Naive thymus-derived CD4-positive, alpha-beta T cell (primary cell): ENCODE measurements around the gene TAGLN2. TPM values are rescaled to one million over a fixed set of nuclear protein-coding genes. Genes with fewer than 3 reads are reported as not detected.

ENCODE experiments used
- ATAC-seq: fragments of 150-1000 bp; cut with Tn5 transposase; 2 replicates; pipeline ENCODE4 v1.10.0; 2021; ENCODE audit warnings: mild to moderate bottlenecking, moderate library complexity
- CTCF ChIA-PET: fragments of 350-600 bp; sonication (Branson Sonifier 250); formaldehyde crosslinking; loops from one replicate; lab custom pipeline; 2021; ENCODE audit warnings: antibody characterized with exemption; lab: Charles Lee
- POLR2A ChIA-PET: fragments of 350-600 bp; sonication (Branson Sonifier 250); formaldehyde crosslinking; loops from one replicate; lab custom pipeline; 2021; ENCODE audit warnings: antibody characterized with exemption, inconsistent platforms; lab: Charles Lee
- DNase-seq, 9 donors: peaks; one replicate each; pipeline versions ENCODE4 v3.0.0 to v3.0.0-alpha.2; 2020 to 2022; ENCODE audit warnings: mixed read lengths in 1 of 9
- H3K27ac ChIP-seq: one replicate; pipeline ENCODE4 v1.7.0; 2013; ENCODE audit warnings: mild to moderate bottlenecking, low read depth, low read length, moderate library complexity
- H3K27me3 ChIP-seq, 2 donors: one replicate each; pipeline ENCODE4 v1.7.0; 2013; ENCODE audit warnings: low read length in 2 of 2, mild to moderate bottlenecking in 2 of 2, moderate library complexity in 2 of 2; ENCODE audit not compliant: control insufficient read depth in 2 of 2, insufficient read depth in 2 of 2
- H3K36me3 ChIP-seq, 3 experiments: 1 replicate in 2 of 3; 2 replicates in 1 of 3; pipeline ENCODE4 v1.7.0; 2013; ENCODE audit warnings: low read length in 3 of 3, mild to moderate bottlenecking in 3 of 3, moderate library complexity in 1 of 3; ENCODE audit not compliant: insufficient read depth in 3 of 3, control insufficient read depth in 2 of 3
- H3K4me1 ChIP-seq, 2 donors: one replicate each; pipeline ENCODE4 v1.7.0; 2013; ENCODE audit warnings: low read length in 2 of 2, mild to moderate bottlenecking in 2 of 2, moderate library complexity in 1 of 2; ENCODE audit not compliant: control insufficient read depth in 2 of 2, insufficient read depth in 2 of 2
- H3K4me3 ChIP-seq: 2 replicates; pipeline ENCODE4 v1.7.0; 2013; ENCODE audit warnings: mild to moderate bottlenecking, low read length
- H3K9me3 ChIP-seq, 3 experiments: 1 replicate in 2 of 3; 2 replicates in 1 of 3; pipeline ENCODE4 v1.7.0; 2013; ENCODE audit warnings: low read length in 3 of 3; ENCODE audit not compliant: control insufficient read depth in 2 of 3
- H3K27ac Mint-ChIP-seq, 9 donors: one replicate each; pipeline ENCODE4 v1.8.0; 2020 to 2022; ENCODE audit warnings: mixed read lengths in 9 of 9, mild to moderate bottlenecking in 8 of 9, moderate library complexity in 5 of 9, inconsistent platforms in 2 of 9
- H3K27me3 Mint-ChIP-seq, 5 donors: one replicate each; pipeline ENCODE4 v1.8.0; 2021 to 2022; ENCODE audit warnings: mixed read lengths in 5 of 5, mild to moderate bottlenecking in 1 of 5
- H3K36me3 Mint-ChIP-seq, 5 donors: one replicate each; pipeline ENCODE4 v1.8.0; 2020 to 2022; ENCODE audit warnings: mixed read lengths in 5 of 5, mild to moderate bottlenecking in 3 of 5, inconsistent platforms in 1 of 5
- H3K4me1 Mint-ChIP-seq, 7 donors: one replicate each; pipeline ENCODE4 v1.8.0; 2020 to 2022; ENCODE audit warnings: mixed read lengths in 7 of 7, mild to moderate bottlenecking in 3 of 7, inconsistent platforms in 1 of 7
- H3K4me3 Mint-ChIP-seq, 10 donors: one replicate each; pipeline ENCODE4 v1.8.0; 2020 to 2022; ENCODE audit warnings: mild to moderate bottlenecking in 10 of 10, mixed read lengths in 10 of 10, moderate library complexity in 6 of 10, inconsistent platforms in 2 of 10
- H3K9me3 Mint-ChIP-seq, 11 donors: one replicate each; pipeline ENCODE4 v1.8.0; 2020 to 2022; ENCODE audit warnings: mixed read lengths in 11 of 11, mild to moderate bottlenecking in 4 of 11, inconsistent platforms in 1 of 11, moderate library complexity in 1 of 11
- intact Hi-C, 2 donors: fragments of 100-400 bp; cut with micrococcal nuclease; formaldehyde crosslinking; loops; one replicate each; pipeline ENCODE4 v1.15.1; 2023
- polyA plus RNA-seq, 2 donors: library from polyadenylated mRNA; unstranded; fragments of 300-500 nt; fragmentation: Illumina TruSeq; gene quantifications; one replicate each; pipeline ENCODE4 v1.2.3, GENCODE V29; 2021
- total RNA-seq, 6 experiments: library from RNA in 5 of 6; stranded (reverse) in 5 of 6; gene quantifications; 1 replicate in 5 of 6; 2 replicates in 1 of 6; pipeline ENCODE4 v1.2.3 and lab custom pipeline; 2021 to 2026

The TAGLN2 gene
- total and polyA plus RNA-seq, 7 experiments from 2014 or later: 116 to 662 (median 405) TPM

GRCh38 chr1:159873530-159874143 lies 51.7 kb downstream of the TAGLN2 start:
- peaks cover 0 to 3% of the 10 kb centered on the region in 2 donors for H3K4me1 ChIP-seq
- H3K4me3 ChIP-seq: no peak overlapping the region
- POLR2A ChIA-PET: interaction anchor here (1.3 kb wide), 1 partner anchor 71 kb away, joined by 3 read pairs; the partner anchor contains the start of gene FCRL6
- H3K9me3 ChIP-seq: no peaks in the 10 kb centered on the region
- Mint-ChIP-seq H3K27me3 (peaks cover 0 to 17% (median 6%) of the 10 kb centered on the region in 5 donors), H3K36me3 (peaks cover 0 to 14% (median 0%) of the 10 kb centered on the region in 5 donors), H3K9me3 (no peaks in the 10 kb centered on the region), H3K4me3 (no peak overlapping the region), H3K27ac (no peak overlapping the region), H3K4me1 (peaks cover 0 to 5% (median 0%) of the 10 kb centered on the region in 7 donors)
- CTCF ChIA-PET: interaction anchor here (1.1 kb wide), 1 partner anchor 75 kb away, joined by 5 read pairs; no protein-coding TSS in a partner anchor
- ATAC-seq (no peak), DNase-seq (no peak)
- intact Hi-C loops: no loop called here
- H3K27me3 ChIP-seq: no peaks in the 10 kb centered on the region
- H3K27ac ChIP-seq: no peak overlapping the region
- H3K36me3 ChIP-seq: no peaks in the 10 kb centered on the region

- Histone ChIP-seq H3K4me3 (no peak overlapping the region), H3K27ac (no peak overlapping the region), H3K36me3 (no peaks in the 10 kb centered on the region), H3K9me3 (no peaks in the 10 kb centered on the region), H3K27me3 (no peaks in the 10 kb centered on the region), H3K4me1 (peaks cover 0 to 3% of the 10 kb centered on the region in 2 donors)
- peaks cover 0 to 7% (median 0%) of the 10 kb centered on the region in 7 donors for H3K4me1 Mint-ChIP-seq
- POLR2A ChIA-PET: interaction anchor here (1.3 kb wide), 1 partner anchor 71 kb away, joined by 3 read pairs; the partner anchor contains the start of gene FCRL6
- DNase-seq: no peak
- CTCF ChIA-PET: interaction anchor here (1.1 kb wide), 1 partner anchor 74 kb away, joined by 5 read pairs; no protein-coding TSS in a partner anchor
- no peaks in the 10 kb centered on the region for H3K9me3 Mint-ChIP-seq
- peaks cover 0 to 14% (median 0%) of the 10 kb centered on the region in 5 donors for H3K36me3 Mint-ChIP-seq
- ATAC-seq: no peak
- intact Hi-C loops: no loop called here
- peaks cover 0 to 17% (median 6%) of the 10 kb centered on the region in 5 donors for H3K27me3 Mint-ChIP-seq
- H3K27ac Mint-ChIP-seq: no peak overlapping the region
- H3K4me3 Mint-ChIP-seq: no peak overlapping the region
Measured at GRCh38 chr1:159872891-159873290, 52.4 kb downstream of the TAGLN2 start.

GRCh38 chr1:159870704-159871103 lies 54.6 kb downstream of the TAGLN2 start:
- ChIA-PET CTCF (interaction anchor here (0.7 kb wide), 1 partner anchor 20 kb away, joined by 3 read pairs; no protein-coding TSS in a partner anchor), POLR2A (no interaction called here)
- peaks cover 0 to 9% (median 0%) of the 10 kb centered on the region in 5 donors for H3K36me3 Mint-ChIP-seq
- Histone ChIP-seq H3K27ac (no peak overlapping the region), H3K9me3 (no peaks in the 10 kb centered on the region), H3K4me3 (no peak overlapping the region), H3K36me3 (no peaks in the 10 kb centered on the region), H3K4me1 (peaks cover 3 to 7% of the 10 kb centered on the region in 2 donors), H3K27me3 (no peaks in the 10 kb centered on the region)
- peaks cover 4 to 17% (median 6%) of the 10 kb centered on the region in 5 donors for H3K27me3 Mint-ChIP-seq
- intact Hi-C loops: no loop called here
- DNase-seq (no peak), ATAC-seq (no peak)
- no peak overlapping the region for H3K27ac Mint-ChIP-seq
- H3K9me3 Mint-ChIP-seq: no peaks in the 10 kb centered on the region
- no peak overlapping the region for H3K4me3 Mint-ChIP-seq
- peaks cover 13 to 24% (median 16%) of the 10 kb centered on the region in 7 donors for H3K4me1 Mint-ChIP-seq

GRCh38 chr1:159869607-159870006 lies 55.7 kb downstream of the TAGLN2 start:
- Mint-ChIP-seq H3K4me3 (no peak overlapping the region), H3K4me1 (peaks cover 13 to 24% (median 20%) of the 10 kb centered on the region in 7 donors), H3K27me3 (peaks cover 4 to 17% (median 6%) of the 10 kb centered on the region in 5 donors), H3K27ac (no peak overlapping the region), H3K9me3 (no peaks in the 10 kb centered on the region), H3K36me3 (peaks cover 0 to 9% (median 0%) of the 10 kb centered on the region in 5 donors)
- CTCF ChIA-PET: interaction anchor here (0.6 to 1.4 kb wide), 2 partner anchors 19 kb away, joined by 3 read pairs; no protein-coding TSS in a partner anchor
- H3K4me1 ChIP-seq: peaks cover 3 to 7% of the 10 kb centered on the region in 2 donors
- H3K27me3 ChIP-seq: no peaks in the 10 kb centered on the region
- no peak overlapping the region for H3K4me3 ChIP-seq
- ATAC-seq (no peak), DNase-seq (no peak)
- intact Hi-C loops: no loop called here
- H3K9me3 ChIP-seq: no peaks in the 10 kb centered on the region
- POLR2A ChIA-PET: no interaction called here
- no peak overlapping the region for H3K27ac ChIP-seq
- no peaks in the 10 kb centered on the region for H3K36me3 ChIP-seq

GRCh38 chr1:159869173-159869572 lies 56.1 kb downstream of the TAGLN2 start:
- no peak overlapping the region for H3K27ac ChIP-seq
- Mint-ChIP-seq H3K4me3 (no peak overlapping the region), H3K36me3 (peaks cover 0 to 6% (median 0%) of the 10 kb centered on the region in 5 donors), H3K27ac (no peak overlapping the region), H3K4me1 (peaks cover 13 to 24% (median 20%) of the 10 kb centered on the region in 7 donors), H3K9me3 (peaks cover 0 to 2% (median 0%) of the 10 kb centered on the region in 11 donors), H3K27me3 (peaks cover 5 to 14% (median 7%) of the 10 kb centered on the region in 5 donors)
- intact Hi-C loops: no loop called here
- H3K4me1 ChIP-seq: peaks cover 3 to 7% of the 10 kb centered on the region in 2 donors
- no peak overlapping the region for H3K4me3 ChIP-seq
- ATAC-seq: peak; percentile 14
- no peaks in the 10 kb centered on the region for H3K27me3 ChIP-seq
- ChIA-PET POLR2A (no interaction called here), CTCF (interaction anchor here (1.4 kb wide), 1 partner anchor 18 kb away, joined by 3 read pairs; no protein-coding TSS in a partner anchor)
- no peaks in the 10 kb centered on the region for H3K9me3 ChIP-seq
- no peaks in the 10 kb centered on the region for H3K36me3 ChIP-seq
- no peak for DNase-seq

GRCh38 chr1:159868766-159869165 lies 56.5 kb downstream of the TAGLN2 start:
- no peak for DNase-seq
- Histone ChIP-seq H3K4me3 (no peak overlapping the region), H3K4me1 (peaks cover 3 to 7% of the 10 kb centered on the region in 2 donors), H3K9me3 (no peaks in the 10 kb centered on the region), H3K27ac (no peak overlapping the region), H3K36me3 (no peaks in the 10 kb centered on the region), H3K27me3 (no peaks in the 10 kb centered on the region)
- Mint-ChIP-seq H3K4me3 (no peak overlapping the region), H3K27ac (no peak overlapping the region), H3K27me3 (peaks cover 5 to 12% (median 6%) of the 10 kb centered on the region in 5 donors), H3K9me3 (peaks cover 0 to 2% (median 0%) of the 10 kb centered on the region in 11 donors), H3K4me1 (peaks cover 13 to 24% (median 20%) of the 10 kb centered on the region in 7 donors), H3K36me3 (peaks cover 0 to 5% (median 0%) of the 10 kb centered on the region in 5 donors)
- CTCF ChIA-PET: interaction anchor here (1.4 kb wide), 1 partner anchor 18 kb away, joined by 3 read pairs; no protein-coding TSS in a partner anchor
- intact Hi-C loops: no loop called here
- POLR2A ChIA-PET: no interaction called here
- no peak for ATAC-seq
